Right ventricle myocardium inferior (tissue), 1 donor: Measurements from ENCODE around the gene CHST7. TPM values are rescaled to one million over a fixed set of nuclear protein-coding genes. Genes with fewer than 3 reads are reported as not detected.
"Not testable (repeated sequence)": the region's sequence is repeated elsewhere in the genome, so short reads cannot be mapped to it uniquely, and the experiment has no call there.

Experiments used
- ATAC-seq: fragments of 200-7000 bp; cut with Tn5 transposase; one replicate; pipeline ENCODE4 v1.9.1; 2020; ENCODE audit warnings: mild to moderate bottlenecking, moderate library complexity
- DNase-seq: peaks from one replicate; pipeline ENCODE4 v3.0.0; 2021; ENCODE audit errors: missing footprints
- intact Hi-C: fragments of 100-400 bp; cut with DNase I; formaldehyde crosslinking; loops from one replicate; pipeline ENCODE4 v1.11.0; 2022
- long read RNA-seq: library from polyadenylated mRNA; unstranded; transcript quantifications from one replicate; pipeline ENCODE4 v2.0.0, GENCODE V29; 2021
- total RNA-seq: library from RNA; stranded (reverse); fragmentation: NEBNext Ultra II Directional; extraction: Animal tissue kit (Norgen Biotek cat#: 25700); gene quantifications from one replicate; pipeline ENCODE4 v1.2.1, GENCODE V29; 2021
- donor health status: DM: no; HTN: yes; CAD: no; lungs with severe emphysema.

Gene CHST7
- 15.1 TPM for total RNA-seq
- long read RNA-seq, transcript CHST7-201 (2 exons, 2,289 nt) = major isoform, 22 of 22 reads
- long read RNA-seq, partial matches to known transcripts = 0 of 22 reads
- long read RNA-seq, other reads (novel, unspliced or antisense) = 0 of 22 reads

GRCh38 chrX:46573331-46573891, at the start of gene CHST7:
CHST7 (plus strand) TSS chrX:46573765; CDS start chrX:46573932, 167 bp downstream.
- DNase-seq = peak; percentile 86
- ATAC-seq = peak; percentile 89
- intact Hi-C loops = loop anchor here (2.0 kb wide), 1 partner anchor 69 kb away; no protein-coding TSS in a partner anchor

GRCh38 chrX:46528640-46529039, 44.9 kb upstream of the CHST7 start:
- intact Hi-C loops, ATAC-seq, DNase-seq: not testable (repeated sequence)

- DNase-seq, intact Hi-C loops, ATAC-seq: not testable (repeated sequence)
These were observed 43.7 kb upstream of the CHST7 start for GRCh38 chrX:46529740-46530403.

- ATAC-seq, DNase-seq, intact Hi-C loops: not testable (repeated sequence)
These were observed 43.1 kb upstream of the CHST7 start for GRCh38 chrX:46530404-46530908.

- DNase-seq (no peak), ATAC-seq (no peak)
- intact Hi-C loops = no loop called here
These were observed 42.1 kb upstream of the CHST7 start for GRCh38 chrX:46531442-46531841.

GRCh38 chrX:46543441-46543840, 30.1 kb upstream of the CHST7 start:
- intact Hi-C loops = loop anchor here (10.0 kb wide), 1 partner anchor 99 kb away; no protein-coding TSS in a partner anchor
- ATAC-seq = no peak
- DNase-seq = no peak

- DNase-seq, ATAC-seq: not testable (repeated sequence)
- intact Hi-C loops = loop anchor here (10.0 kb wide), 1 partner anchor 100 kb away; no protein-coding TSS in a partner anchor
These were observed 29.0 kb upstream of the CHST7 start for GRCh38 chrX:46544527-46544926.

- intact Hi-C loops = loop anchor here (10.0 kb wide), 1 partner anchor 101 kb away; no protein-coding TSS in a partner anchor
- DNase-seq (peak; percentile 95), ATAC-seq (peak; percentile 97)
These were observed 28.2 kb upstream of the CHST7 start, which contains the start of gene ZNF674 for GRCh38 chrX:46545111-46546005. ZNF674 (minus strand) TSS chrX:46545421; CDS start chrX:46542087, 3,334 bp downstream.

- intact Hi-C loops = loop anchor here (10.0 kb wide), 1 partner anchor 103 kb away; no protein-coding TSS in a partner anchor
- no peak for DNase-seq
- no peak for ATAC-seq
These were observed 25.7 kb upstream of the CHST7 start for GRCh38 chrX:46547857-46548256.

GRCh38 chrX:46549914-46550313, 23.7 kb upstream of the CHST7 start:
- DNase-seq (no peak), ATAC-seq (no peak)
- intact Hi-C loops = loop anchor here (10.0 kb wide), 1 partner anchor 105 kb away; no protein-coding TSS in a partner anchor

GRCh38 chrX:46551494-46552128, 22.0 kb upstream of the CHST7 start:
- DNase-seq (no peak), ATAC-seq (no peak)
- intact Hi-C loops = no loop called here

- intact Hi-C loops = no loop called here
- no peak for ATAC-seq
- no peak for DNase-seq
These were observed 19.6 kb upstream of the CHST7 start for GRCh38 chrX:46553935-46554334.

- intact Hi-C loops = loop anchor here (5.0 kb wide), 1 partner anchor 132 kb away; no protein-coding TSS in a partner anchor
- no peak for ATAC-seq
- DNase-seq = no peak
These were observed 18.6 kb upstream of the CHST7 start for GRCh38 chrX:46554942-46555341.

- intact Hi-C loops = loop anchor here (5.0 kb wide), 1 partner anchor 128 kb away; no protein-coding TSS in a partner anchor
- no peak for ATAC-seq
- DNase-seq = no peak
These were observed 14.5 kb upstream of the CHST7 start for GRCh38 chrX:46559062-46559461.

GRCh38 chrX:46561824-46562657, 11.5 kb upstream of the CHST7 start:
- DNase-seq (no peak), ATAC-seq (peak; percentile 59)
- intact Hi-C loops = no loop called here

GRCh38 chrX:46567388-46567787, 6.2 kb upstream of the CHST7 start:
- ATAC-seq (peak; percentile 46), DNase-seq (no peak)
- intact Hi-C loops = no loop called here

- DNase-seq = no peak
- intact Hi-C loops = no loop called here
- ATAC-seq = no peak
These were observed 3.9 kb upstream of the CHST7 start for GRCh38 chrX:46569621-46570020.
